ENCODE results near the gene LGALS3.

DNA sequence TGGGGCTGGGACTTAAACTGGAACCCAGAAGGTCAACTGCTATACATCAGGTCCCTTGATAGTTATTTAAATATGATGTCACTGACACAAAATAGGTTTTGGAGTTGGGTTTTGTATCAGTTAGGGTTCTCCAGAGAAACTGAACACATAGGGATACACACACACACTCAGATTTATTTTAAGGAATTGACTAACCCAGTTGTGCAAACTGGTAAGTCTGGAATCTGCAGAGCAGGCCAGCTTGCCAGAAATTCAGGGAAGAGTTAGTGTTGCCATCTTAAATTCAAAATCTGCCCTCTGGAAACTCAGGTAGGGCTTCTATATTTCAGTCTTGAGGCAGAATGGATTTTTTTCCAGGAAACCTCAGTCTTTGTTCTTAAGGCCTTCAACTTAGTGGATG lies 40.7 kb upstream of the LGALS3 start:
- TF ChIP-seq, protein P1, sequence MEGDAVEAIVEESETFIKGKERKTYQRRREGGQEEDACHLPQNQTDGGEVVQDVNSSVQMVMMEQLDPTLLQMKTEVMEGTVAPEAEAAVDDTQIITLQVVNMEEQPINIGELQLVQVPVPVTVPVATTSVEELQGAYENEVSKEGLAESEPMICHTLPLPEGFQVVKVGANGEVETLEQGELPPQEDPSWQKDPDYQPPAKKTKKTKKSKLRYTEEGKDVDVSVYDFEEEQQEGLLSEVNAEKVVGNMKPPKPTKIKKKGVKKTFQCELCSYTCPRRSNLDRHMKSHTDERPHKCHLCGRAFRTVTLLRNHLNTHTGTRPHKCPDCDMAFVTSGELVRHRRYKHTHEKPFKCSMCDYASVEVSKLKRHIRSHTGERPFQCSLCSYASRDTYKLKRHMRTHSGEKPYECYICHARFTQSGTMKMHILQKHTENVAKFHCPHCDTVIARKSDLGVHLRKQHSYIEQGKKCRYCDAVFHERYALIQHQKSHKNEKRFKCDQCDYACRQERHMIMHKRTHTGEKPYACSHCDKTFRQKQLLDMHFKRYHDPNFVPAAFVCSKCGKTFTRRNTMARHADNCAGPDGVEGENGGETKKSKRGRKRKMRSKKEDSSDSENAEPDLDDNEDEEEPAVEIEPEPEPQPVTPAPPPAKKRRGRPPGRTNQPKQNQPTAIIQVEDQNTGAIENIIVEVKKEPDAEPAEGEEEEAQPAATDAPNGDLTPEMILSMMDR (IDR thresholded peaks at IDR 0.05), result no peak
- TF ChIP-seq POLR2A (IDR thresholded peaks at IDR 0.05), result no peak
